HepG2 (cell line): Measurements from ENCODE around the gene IQSEC1. TPM values are rescaled to one million over a fixed set of nuclear protein-coding genes. Genes with fewer than 3 reads are reported as not detected.

ENCODE experiments used
- BCLAF1 ChIP-seq: fragments of 450-650 bp; IDR thresholded peaks from 2 replicates; pipeline ENCODE4 v1.6.1; 2017; ENCODE audit warnings: mild to moderate bottlenecking
- BORCS8-MEF2B ChIP-seq: sonication (generic); formaldehyde crosslinking; IDR thresholded peaks from 2 replicates; pipeline ENCODE4 v1.8.0; 2022; ENCODE audit warnings: mild to moderate bottlenecking, missing genetic modification reagents
- CHCHD3 ChIP-seq: sonication (generic); formaldehyde crosslinking; IDR thresholded peaks from 2 replicates; pipeline ENCODE4 v1.8.0; 2022; ENCODE audit warnings: mild to moderate bottlenecking, missing genetic modification reagents, moderate library complexity
- HOXA9 ChIP-seq: sonication (generic); formaldehyde crosslinking; IDR thresholded peaks from 2 replicates; pipeline ENCODE4 v1.8.1; 2022; ENCODE audit warnings: missing genetic modification reagents, mild to moderate bottlenecking, moderate library complexity, borderline replicate concordance
- RARA ChIP-seq: IDR thresholded peaks from 2 replicates; pipeline ENCODE4 v1.6.1; 2016; ENCODE audit warnings: missing genetic modification reagents, missing compliant biosample characterization
- SAP130 ChIP-seq: IDR thresholded peaks from 2 replicates; pipeline ENCODE4 v1.6.1; 2016; ENCODE audit warnings: low read depth
- SNAPC5 ChIP-seq: sonication (generic); formaldehyde crosslinking; IDR thresholded peaks from 2 replicates; pipeline ENCODE4 v1.8.1; 2023; ENCODE audit warnings: mild to moderate bottlenecking, missing genetic modification reagents, borderline replicate concordance
- STAT6 ChIP-seq: sonication (generic); formaldehyde crosslinking; IDR thresholded peaks from 2 replicates; pipeline ENCODE4 v1.4.0; 2020; ENCODE audit warnings: missing genetic modification reagents, mild to moderate bottlenecking, borderline replicate concordance
- TRAFD1 ChIP-seq: sonication (generic); formaldehyde crosslinking; IDR thresholded peaks from 2 replicates; pipeline ENCODE4 v1.5.1; 2020; ENCODE audit warnings: missing genetic modification reagents, mild to moderate bottlenecking, borderline replicate concordance
- ZFP82 ChIP-seq: sonication (generic); formaldehyde crosslinking; IDR thresholded peaks from 2 replicates; pipeline ENCODE4 v1.5.1; 2020; ENCODE audit warnings: mild to moderate bottlenecking, missing genetic modification reagents, borderline replicate concordance
- ZNF619 ChIP-seq: sonication (generic); formaldehyde crosslinking; IDR thresholded peaks from 2 replicates; pipeline ENCODE4 v1.4.0; 2020; ENCODE audit warnings: mild to moderate bottlenecking, missing genetic modification reagents
- polyA plus RNA-seq, 8 experiments: library from polyadenylated mRNA; depleted of rRNA in 3 of 8; stranded (reverse) in 7 of 8; unstranded in 1 of 8; fragments of >200 nt; fragmentation: Illumina TruSeq in 4 of 8; extraction: Trizol in 4 of 8; gene quantifications; 2 replicates each; pipeline versions ENCODE4 v1.2.1 to v1.2.3, GENCODE V29; 2011 to 2016; ENCODE audit warnings: low read depth in 4 of 8, missing spikeins in 1 of 8, mixed read lengths in 1 of 8; ENCODE audit not compliant: insufficient read depth in 1 of 8
- total RNA-seq, 5 experiments: library from RNA; depleted of rRNA; stranded (reverse); fragments of >200 nt; fragmentation: Illumina TruSeq; extraction: Trizol; gene quantifications; 2 replicates each; pipeline ENCODE4 v1.2.3, GENCODE V29; 2016; ENCODE audit warnings: low read depth in 1 of 5
- TF ChIP-seq, protein P1 (sequence below): sonication (generic); formaldehyde crosslinking; IDR thresholded peaks from 2 replicates; pipeline ENCODE4 v1.5.0; 2020; ENCODE audit warnings: mild to moderate bottlenecking, missing genetic modification reagents
- TF ChIP-seq, protein P2 (sequence below): sonication (generic); formaldehyde crosslinking; IDR thresholded peaks from 2 replicates; pipeline ENCODE4 v1.5.0; 2020; ENCODE audit warnings: missing genetic modification reagents
- TF ChIP-seq, protein P3 (sequence below): sonication (generic); formaldehyde crosslinking; IDR thresholded peaks from 2 replicates; pipeline ENCODE4 v1.4.0; 2020; ENCODE audit warnings: missing genetic modification reagents

IQSEC1 gene
- total and polyA plus RNA-seq, 2 of the 13 experiments (the other 11 are each of a cell fraction or from before 2014, with no cell fraction given): 17.4 to 20.2 TPM

DNA sequence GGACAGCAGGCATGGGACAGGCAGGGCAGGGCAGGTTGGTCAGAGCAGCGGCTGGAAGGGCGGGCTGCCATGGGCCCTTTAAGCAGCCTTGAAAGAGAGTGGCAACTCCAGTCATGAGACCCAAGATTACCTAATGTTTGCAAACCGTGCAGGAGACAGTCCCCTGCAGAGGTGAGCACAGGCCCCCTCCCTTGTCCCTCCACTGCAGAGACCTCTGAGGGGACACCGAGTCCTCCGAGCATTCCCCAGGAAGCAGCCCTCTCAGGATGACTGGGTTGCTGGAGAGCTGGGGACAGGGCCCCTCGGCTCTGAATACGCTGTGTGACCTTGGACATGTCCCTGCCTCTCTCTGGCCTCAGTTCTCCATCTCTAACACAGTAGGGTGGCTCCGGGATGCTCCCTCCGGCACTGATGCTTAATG is 81.4 kb downstream of the IQSEC1 start (continued):
- TF ChIP-seq SAP130 (CRISPR knock-in tag) (0 out of 2 replicates have a peak, but pooled peaks have one; percentile 29), TRAFD1 (no peak), BORCS8-MEF2B (CRISPR knock-in tag) (0 out of 2 replicates have a peak, but pooled peaks have one; percentile 5), HOXA9 (no peak), STAT6 (CRISPR knock-in tag) (no peak), CHCHD3 (CRISPR knock-in tag) (no peak), ZNF619 (CRISPR knock-in tag) (no peak), ZFP82 (CRISPR knock-in tag) (no peak), RARA (CRISPR knock-in tag) (0 out of 2 replicates have a peak, but pooled peaks have one; percentile 10), SNAPC5 (no peak), BCLAF1 (no peak)
- TF ChIP-seq, protein P1, sequence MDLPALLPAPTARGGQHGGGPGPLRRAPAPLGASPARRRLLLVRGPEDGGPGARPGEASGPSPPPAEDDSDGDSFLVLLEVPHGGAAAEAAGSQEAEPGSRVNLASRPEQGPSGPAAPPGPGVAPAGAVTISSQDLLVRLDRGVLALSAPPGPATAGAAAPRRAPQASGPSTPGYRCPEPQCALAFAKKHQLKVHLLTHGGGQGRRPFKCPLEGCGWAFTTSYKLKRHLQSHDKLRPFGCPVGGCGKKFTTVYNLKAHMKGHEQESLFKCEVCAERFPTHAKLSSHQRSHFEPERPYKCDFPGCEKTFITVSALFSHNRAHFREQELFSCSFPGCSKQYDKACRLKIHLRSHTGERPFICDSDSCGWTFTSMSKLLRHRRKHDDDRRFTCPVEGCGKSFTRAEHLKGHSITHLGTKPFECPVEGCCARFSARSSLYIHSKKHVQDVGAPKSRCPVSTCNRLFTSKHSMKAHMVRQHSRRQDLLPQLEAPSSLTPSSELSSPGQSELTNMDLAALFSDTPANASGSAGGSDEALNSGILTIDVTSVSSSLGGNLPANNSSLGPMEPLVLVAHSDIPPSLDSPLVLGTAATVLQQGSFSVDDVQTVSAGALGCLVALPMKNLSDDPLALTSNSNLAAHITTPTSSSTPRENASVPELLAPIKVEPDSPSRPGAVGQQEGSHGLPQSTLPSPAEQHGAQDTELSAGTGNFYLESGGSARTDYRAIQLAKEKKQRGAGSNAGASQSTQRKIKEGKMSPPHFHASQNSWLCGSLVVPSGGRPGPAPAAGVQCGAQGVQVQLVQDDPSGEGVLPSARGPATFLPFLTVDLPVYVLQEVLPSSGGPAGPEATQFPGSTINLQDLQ (CRISPR knock-in tag): no peak
- TF ChIP-seq, protein P2, sequence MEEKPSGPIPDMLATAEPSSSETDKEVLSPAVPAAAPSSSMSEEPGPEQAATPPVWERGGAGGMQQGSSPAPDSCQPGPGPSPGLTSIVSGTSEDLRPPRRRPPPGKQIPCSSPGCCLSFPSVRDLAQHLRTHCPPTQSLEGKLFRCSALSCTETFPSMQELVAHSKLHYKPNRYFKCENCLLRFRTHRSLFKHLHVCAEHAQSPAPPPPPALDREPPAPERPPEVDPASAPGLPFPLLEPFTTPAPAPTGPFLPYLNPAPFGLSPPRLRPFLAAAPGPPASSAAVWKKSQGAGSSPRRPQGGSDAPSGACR: no peak
- TF ChIP-seq, protein P3, sequence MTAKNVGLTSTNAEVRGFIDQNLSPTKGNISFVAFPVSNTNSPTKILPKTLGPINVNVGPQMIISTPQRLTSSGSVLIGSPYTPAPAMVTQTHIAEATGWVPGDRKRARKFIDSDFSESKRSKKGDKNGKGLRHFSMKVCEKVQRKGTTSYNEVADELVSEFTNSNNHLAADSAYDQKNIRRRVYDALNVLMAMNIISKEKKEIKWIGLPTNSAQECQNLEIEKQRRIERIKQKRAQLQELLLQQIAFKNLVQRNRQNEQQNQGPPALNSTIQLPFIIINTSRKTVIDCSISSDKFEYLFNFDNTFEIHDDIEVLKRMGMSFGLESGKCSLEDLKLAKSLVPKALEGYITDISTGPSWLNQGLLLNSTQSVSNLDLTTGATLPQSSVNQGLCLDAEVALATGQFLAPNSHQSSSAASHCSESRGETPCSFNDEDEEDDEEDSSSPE (CRISPR knock-in tag): no peak
